ENCODE measurements around the gene UQCR11.
A peak's percentile ranks its signal among the peaks of the same experiment; 100 is the strongest.

Gene UQCR11

DNA sequence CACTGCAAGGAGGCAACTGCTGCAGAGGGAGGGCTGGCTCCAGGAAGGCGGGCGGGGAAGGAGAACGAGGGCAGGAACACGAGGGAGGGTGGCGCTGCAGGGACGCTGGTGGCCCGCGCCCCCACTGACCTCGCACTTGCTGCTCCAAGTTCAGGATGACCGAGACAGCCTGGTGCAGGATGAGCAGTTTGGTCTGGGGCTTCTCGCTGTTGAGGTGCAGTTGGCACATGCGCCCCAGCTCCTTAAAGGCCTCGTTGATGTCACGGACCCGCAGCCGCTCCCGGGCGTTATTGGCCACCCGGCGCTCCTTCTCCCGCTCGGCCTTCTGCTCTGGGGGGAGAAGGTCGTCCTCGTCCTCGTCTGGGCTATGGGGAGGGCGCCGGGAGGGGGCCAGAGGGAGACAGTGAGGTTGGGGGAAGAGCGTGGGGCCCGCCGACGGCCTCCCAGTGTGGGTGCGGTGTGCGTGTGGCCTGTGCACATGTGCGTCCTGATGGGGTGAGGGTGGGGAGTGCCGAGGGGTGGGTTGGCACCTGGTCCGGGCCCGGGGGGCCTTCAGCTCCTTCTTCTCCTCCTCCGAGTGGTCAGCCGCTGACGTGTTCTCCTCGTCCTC, 10.0 kb upstream of the UQCR11 start:
- DNase-seq (ENCODE audit: low spot score) = no peak

DNA sequence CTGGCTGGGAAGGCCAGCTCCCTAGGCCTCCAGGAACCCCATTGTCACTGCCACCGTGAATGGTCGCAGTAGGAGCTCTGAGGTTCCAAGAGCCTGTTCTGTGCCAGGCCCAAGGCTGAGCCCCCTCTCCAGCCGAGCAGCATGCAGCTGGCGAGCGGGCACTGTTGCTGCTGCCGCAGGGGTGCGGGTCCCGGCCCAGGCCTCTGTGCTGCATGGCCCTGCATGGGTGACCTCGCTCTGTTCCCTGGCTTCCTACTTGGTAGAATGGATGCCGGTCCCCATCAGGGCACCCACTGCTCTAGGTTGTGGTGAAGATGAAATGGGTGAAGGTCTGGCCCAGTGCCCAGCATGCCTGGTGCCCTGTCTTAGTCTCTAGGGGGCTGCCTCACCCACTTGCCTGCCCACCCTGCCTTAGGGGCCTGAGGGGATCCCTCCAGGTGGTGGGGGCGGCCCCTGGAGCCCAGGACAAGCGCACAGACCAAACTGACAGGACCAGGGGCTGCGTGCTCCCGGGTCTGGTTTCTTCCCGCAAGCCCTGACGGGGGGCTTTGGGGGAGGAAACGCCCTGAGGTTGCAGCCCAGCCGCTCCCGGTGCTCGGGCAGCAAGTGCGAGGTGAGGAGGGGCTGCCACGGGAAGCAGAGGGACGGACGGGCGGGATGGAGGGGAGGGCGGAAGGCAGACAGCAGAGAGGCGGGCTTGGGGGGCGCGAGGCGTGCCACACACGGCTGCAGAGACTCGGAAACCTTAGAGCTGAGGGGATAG, 8.7 kb upstream of the UQCR11 start:
- no peak for DNase-seq (ENCODE audit: low spot score)

DNA sequence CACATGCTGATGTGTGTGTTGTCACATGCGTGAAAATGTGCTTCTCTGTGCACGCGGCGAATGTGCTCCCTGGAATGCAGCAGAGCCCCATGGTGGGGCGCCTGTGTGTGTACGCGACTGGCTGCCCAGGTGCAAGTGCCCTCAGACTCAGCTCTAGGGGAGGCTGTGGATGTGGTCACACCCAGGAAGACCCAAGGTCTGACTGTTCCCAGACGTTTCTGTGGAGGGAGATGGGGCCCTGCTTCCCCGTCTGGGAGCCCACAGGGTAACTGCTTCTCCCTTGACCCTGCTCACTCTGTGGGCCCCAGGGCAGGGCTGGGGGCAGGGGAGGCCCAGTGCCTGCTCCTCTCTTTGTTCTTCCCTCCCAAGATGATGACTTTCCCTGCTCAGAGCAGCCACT, 7.9 kb upstream of the UQCR11 start:
- DNase-seq (ENCODE audit: low spot score) = no peak

DNA sequence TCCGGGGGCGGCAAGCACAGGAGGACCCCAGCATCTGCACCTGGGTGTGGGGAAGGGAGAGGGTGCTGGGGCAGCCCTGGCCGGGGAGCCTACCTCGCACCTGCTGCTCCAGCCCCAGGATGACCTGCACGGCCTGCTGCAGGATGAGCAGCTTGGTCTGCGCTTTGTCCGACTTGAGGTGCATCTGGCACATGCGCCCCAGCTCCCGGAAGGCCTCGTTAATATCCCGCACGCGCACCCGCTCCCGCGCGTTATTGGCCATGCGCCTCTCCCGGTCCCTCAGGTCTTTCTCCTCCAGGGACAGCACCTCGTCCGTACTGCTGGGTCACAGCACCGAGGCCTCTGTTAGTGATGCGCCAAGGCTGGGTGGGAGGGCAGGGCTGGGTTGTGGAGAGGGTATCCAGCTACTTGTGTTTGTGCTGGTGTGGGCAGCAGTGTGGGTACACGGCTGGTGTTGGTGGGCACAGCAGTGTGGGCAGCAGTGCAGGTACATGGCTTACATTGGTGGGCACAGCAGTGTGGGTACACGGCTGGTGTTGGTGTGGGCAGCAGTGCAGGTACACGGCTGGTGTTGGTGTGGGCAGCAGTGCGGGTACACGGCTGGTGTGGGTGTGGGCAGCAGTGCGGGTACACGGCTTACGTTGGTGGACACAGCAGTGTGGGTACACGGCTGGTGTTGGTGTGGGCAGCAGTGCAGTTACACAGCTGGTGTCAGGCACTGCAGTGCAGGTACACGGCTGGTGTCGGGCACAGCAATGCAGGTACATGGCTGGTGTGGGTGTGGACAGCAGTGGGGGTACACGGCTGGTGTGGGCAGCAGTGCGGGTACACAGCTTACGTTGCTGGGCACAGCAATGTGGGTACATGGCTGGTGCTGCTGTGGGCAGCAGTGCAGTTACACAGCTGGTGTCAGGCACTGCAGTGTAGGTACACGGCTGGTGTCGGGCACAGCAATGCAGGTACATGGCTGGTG, 7.1 kb upstream of the UQCR11 start:
- DNase-seq (ENCODE audit: low spot score) = no peak

DNA sequence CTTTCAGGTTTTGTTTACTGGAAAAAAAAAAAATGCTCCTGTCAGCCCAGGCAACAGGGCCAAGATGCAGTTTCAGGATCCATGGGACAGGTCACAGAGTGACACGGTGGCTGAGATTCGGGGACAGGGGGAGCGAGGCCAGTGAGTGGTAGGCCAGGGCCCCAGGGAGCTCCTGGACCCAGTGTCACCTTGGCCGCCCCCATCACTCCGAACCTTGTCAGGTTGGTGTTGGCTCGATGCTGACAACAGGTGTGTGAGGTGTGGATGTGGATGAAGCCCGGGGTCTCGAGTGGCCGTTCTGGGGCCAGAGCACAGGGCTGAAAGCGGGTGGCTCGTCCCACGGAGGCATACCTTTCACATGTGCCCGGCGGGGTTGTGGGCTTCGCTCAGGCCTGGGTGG, 6.1 kb upstream of the UQCR11 start:
- no peak for DNase-seq (ENCODE audit: low spot score)

DNA sequence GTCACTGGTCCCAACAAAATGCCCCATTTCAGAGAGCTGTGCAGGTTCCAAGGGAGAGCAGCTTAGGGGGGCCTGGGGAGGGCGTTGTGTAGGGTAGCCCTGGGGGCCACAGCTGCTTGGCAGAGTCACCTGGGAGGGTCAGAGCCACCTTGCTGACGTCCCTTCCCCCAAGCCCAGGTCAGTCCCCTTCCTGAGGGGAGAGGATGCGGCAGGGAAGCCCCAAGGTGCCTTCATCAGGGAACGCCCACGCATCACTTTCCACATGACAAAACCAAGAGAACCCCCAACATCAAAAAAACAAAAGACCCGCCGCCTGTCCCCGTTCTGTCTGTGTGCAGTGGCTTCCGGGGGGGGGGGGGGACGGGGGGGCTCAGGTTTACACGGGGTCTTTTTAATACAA, 5.3 kb upstream of the UQCR11 start:
- no peak for DNase-seq (ENCODE audit: low spot score)

DNA sequence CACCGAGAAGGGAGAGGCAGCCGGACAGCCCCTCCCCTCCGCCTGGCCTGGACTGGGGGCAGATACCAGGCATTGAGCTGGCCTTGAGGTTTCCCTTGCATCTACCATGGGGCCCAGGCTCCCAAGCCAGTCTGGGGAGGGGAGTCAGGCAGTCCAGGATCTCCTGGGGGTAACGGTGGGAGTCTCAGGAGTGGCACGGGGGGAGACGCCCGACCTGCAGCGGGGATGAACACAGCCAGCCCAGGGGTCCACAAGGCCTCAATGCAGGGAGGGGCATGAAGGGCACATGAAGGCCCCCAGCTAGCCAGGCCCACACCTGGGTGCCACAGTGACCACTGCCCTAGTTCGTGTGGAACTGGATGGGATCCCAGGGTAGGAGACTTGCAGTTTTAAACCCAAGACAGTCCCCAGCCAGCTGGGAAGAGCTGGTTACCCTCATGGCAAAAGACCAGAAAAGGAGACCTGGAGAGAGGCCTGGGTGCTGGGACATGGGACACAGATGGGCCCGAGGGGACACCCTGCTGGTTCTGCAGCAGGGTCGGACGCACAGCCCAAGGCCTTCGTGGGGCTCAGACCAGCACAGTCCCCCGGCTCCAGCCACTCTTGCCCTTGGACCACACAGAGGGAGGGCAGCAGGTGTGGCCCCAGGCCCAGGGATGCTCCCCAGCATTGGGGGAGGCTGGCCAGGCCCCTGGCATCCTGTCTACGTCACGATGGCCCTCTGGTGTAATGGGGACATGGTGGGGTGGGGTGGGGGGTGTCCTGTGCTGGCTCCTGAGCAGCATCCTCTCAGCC, 4.6 kb upstream of the UQCR11 start:
- DNase-seq (ENCODE audit: low spot score) = no peak

DNA sequence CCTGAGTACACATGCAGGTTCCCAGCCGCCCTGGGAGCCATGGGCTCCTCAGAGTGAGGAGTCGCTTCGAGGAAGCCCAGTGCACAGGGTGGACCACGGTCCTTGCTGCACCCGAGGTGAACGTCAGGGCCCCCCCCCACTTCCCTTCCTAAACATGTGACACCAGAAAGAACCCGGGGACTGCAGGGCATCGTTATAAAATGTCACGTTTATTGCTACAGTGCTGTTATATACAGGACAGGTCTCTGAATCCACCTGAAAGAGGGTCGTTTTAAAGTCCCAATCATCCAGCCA, 3.8 kb upstream of the UQCR11 start:
- DNase-seq (ENCODE audit: low spot score) = no peak

DNA sequence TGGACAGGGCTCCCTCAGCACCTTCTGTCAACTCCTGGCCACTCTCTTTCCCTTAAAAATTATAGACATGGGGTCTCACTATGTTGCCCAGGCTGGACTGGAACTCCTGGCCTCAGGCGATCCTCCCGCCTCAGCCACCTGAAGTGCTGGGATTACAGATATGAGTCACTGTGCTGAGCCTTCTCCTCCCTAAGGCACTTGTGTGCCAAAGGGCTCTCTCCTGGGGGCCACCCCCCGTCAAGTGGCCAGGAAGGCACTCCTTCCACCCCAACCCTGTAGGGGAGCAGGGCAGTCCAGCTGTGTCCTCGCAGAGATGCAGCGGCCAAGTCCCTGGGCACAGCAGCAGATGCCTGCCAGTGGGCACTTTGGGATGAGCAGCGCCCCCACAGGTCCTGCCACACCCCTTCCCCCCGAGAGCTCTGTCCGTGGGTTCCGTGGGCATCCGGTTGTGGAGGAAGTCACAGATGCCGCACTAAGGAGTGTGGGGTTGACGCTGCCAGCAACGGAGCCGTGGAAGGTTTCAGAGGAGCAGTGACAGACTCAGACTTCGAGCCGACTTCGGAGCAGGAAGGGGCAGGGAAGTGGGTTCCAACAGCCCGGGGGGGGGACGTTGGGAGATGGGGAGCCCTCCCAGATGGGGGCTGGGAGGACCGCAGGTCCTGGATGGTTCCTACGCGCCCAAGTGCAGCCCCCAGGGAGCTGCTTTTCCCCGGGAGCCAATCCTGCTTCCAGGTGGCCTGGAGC, 3.3 kb upstream of the UQCR11 start:
- DNase-seq (ENCODE audit: low spot score) = no peak

DNA sequence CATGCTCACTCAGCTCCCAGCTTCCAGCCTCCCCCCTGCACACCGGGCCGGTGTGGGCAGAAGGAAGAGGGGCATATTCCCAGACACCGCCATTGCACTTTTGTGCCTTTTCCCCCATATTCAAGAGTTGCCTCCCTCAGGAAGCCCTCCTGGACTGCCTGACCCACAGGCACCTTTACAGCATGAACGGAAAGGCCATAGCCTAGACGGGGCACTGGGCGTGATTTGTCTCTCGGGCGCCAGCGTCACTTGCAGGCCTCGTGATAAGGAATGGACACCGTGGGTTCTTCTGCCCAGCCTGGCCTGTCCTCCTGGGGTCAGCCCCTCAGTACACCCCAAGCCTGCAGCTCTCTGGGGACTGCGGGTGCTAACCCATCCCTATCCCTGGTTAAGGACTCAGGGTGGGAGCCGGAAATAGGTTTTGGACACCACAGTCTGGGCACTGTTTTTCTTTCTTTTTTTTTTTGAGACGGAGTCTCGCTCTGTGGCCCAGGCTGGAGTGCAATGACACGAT, 933 bp upstream of the UQCR11 start:
- no peak for DNase-seq (ENCODE audit: low spot score)

DNA sequence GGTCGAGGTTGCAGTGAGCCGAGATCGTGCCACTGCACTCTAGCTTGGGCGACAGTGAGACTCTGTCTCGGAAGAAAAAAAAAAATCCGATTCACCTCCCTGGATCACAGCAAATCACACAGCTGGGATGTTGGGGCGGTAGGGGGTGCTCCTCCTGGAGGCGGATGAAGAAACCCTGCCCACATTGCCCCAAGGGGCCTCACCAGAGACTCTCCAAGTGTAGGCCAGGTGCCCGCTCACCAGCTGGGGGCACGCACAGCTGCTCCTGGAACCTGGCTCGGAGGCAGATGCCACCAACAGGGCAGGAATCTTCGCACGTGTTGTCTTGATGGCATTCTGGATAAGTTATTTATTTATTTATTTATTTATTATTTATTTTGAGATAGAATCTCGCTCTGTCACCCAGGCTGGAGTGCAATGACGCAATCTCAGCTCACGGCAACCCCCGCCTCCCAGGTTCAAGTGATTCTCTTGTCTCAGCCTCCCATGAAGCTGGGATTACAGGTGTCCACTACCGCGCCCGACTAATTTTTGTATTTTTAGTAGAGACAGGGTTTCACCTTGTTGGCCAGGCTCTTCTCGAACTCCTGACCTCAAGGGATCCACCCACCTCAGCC, 3.1 kb downstream of the UQCR11 start:
- no peak for DNase-seq (ENCODE audit: low spot score)

DNA sequence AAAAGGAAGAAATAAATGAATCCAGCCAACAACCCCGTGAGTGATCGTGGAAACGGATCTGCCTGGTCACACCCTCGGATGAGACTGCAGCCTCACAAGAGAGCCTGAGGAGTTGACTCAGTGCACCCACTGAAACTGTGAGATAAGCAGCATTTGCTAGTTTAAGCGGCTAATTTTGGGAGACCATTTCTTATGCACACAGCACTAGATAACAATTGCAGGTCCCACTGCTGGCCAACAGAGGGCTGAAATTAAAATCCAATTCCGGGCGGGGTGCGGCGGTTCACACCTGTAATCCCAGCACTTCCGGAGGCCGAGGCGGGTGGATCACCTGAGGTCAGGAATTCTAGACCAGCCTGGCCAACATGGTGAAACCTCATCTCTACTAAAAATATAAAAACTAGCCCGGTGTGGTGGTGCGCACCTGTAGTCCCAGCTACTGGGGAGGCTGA, 3.6 kb downstream of the UQCR11 start:
- no peak for DNase-seq (ENCODE audit: low spot score)

DNA sequence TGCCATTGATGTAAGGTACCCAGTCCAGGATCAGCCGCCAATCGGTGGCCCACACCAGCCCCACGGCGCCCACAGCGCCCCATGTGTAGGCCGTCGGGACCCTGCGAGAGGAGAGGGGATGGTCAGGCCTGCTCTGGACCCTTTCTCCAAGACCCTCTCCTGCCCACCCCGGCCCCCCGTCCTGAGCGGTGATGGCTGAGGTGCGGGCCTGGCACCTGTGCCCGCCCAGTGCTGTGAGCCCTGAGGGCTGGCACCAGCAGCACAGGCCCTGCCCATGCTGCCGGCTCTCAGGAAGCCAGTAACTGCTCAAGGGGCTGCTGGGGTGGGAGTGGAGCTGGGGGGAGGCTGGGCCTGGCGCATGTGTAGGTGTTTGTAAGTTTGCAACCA, 5.8 kb downstream of the UQCR11 start:
- DNase-seq (ENCODE audit: low spot score) = no peak

DNA sequence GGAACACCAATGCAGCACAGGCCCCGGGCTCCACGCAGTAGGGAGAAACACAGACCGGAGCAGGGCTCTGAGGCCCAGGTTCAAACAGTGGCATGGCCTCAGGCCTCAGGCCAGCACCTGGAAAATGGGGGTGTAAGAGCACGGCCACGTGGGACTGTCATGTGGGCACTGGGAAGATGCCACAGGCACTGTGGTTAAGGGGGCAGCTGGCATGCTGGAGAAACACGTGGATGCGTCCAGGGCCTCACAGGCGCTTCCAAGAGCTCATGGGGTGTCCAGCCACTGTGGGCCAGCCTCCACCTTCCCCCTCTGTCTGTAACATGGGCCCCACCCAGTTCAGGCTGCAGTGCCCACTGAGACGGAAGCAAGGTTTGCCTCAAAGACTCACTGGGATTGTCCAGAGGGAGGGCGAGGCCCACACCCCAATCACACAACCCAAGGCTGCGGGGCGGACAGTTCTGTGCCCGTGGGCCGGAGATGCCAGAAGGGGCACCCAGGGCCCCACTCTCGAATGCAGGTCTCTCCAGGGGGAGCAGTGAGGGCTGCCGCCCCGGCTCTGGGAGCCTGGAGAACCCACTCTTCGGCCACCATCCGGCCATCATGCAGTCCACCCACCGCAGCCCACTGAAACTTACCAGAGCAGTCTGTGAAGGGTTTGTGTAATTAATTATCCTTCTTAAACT, 6.3 kb downstream of the UQCR11 start:
- DNase-seq (ENCODE audit: low spot score) = no peak

DNA sequence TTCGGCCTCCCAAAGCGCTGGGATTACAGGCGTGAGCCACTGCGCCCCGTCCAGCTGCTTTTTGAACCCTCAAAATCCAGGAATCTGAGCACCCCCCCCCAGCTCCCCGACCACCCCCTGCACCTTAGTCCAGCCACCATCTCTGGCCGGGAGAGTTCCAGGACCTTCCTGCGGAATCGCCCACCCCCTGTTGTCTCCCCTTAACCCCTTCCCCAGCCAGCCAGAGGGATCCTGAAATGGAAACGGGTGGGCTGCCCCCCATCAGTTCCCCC, 11.8 kb downstream of the UQCR11 start:
- DNase-seq (ENCODE audit: low spot score) = no peak

DNA sequence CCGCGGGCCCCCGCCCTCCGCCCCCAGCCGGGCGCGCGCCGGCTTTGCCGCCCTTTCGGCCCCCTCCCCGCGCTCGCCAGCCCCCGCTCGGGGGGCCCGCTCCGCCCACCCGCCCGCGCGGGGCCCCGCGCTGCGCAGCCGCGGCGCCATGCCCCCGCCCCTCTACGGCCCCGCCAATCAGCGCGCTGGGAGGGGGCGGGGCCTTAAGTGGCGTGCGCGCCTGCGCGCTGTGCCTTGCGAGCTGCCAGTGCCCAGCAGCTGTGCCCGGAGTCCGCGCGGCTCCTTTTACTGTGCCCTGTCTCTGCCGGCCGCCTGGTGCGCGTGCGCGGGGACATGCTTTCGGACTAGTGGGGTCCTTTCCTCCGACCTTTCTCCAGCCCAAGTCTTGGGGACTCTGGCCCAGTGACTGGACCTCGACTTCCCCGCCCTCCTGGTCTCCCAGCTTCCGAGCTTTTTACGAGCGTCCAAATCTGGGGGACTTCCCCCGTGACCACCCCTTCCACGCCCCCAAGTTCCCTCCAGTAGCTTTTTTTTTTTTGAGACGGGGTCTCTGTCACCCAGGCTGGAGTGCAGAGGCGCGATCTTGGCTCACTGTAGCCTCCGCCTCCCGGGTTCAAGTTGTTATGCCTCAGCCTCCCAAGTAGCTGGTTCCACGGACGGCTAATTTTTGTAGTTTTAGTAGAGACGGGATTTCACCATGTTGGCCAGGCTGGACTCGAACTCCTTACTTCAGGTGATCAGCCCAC, 12.3 kb downstream of the UQCR11 start, which contains the start of gene MBD3:
TSS of gene MBD3 (minus strand) at position 111 of the 746 bp plus-strand sequence. CDS start 234 bp downstream, outside the sequence.
- DNase-seq (ENCODE audit: low spot score) = peak; percentile 96

DNA sequence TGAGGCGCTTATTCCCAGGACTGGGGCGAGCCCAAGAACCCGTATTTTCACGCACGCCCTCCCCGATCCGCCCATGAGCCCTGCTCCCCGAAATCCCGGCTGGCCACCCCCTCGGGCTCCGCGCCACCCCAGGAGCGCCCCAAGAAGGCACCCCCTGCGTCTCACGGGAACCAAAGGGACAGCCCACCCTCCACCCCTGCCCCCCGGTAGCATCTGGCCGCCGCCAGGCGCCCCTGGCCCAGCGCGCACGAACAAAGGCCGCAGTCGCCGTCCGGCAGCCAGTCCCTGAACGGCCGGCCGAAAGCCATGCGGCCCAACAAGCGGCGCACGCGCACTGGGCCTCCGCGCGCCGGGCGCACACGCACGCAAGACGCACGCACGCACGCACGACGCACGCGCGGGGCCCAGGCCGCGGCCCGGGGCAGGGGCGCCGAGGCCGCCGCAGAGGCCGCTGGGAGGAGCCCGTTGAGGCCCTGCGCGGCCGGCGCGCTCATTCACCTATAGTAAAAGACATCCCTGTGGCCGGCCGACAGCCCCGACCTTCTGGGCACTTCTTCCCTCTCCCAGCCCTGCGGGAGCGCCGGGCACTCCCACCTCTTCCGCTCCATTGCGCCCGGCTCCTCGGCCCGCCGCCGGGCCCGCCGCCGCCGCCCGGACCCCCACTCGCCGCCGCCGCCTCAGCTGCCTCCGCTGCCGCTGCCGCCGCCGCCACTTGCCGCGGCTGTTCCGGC, 13.1 kb downstream of the UQCR11 start:
- peak; percentile 83 for DNase-seq (ENCODE audit: low spot score)

DNA sequence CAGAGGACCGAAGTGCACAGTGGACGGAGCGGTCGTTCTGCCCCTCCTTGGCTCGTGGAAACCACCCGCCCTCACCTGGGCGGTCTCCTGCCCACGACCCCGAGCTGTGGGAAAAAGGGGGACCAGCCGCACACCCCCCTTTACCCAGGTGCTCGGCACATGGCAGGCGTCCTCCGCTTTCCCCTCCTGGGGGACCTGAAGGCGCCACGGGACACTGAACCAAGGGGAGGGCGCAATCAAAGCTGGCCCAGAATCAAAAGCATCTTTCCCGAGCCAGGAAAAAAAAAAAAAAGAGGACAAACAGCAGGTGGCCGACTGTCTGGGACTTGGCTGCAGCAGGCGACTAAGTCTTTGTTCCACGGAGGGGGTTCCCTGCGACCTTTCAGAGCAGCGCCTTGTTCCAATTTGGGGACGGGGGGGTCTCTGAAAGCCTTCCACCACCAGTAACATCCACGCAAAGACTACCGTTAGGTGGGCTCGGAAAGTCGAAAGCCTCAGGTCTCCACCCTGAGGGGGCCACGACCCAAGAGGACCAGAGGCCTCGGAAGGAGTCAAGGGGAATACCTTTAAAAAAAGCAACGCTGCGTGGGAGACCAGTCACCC, 13.7 kb downstream of the UQCR11 start:
- no peak for DNase-seq (ENCODE audit: low spot score)
